ENCODE data around the gene ZBED1.
"Not testable (repeated sequence)": the region's sequence is repeated elsewhere in the genome, so short reads cannot be mapped to it uniquely, and the experiment has no call there.

The ZBED1 gene

GRCh38 chrX:2500803-2501558, at the start of gene ZBED1, which contains the start of gene DHRSX:
TSS of gene ZBED1 (minus strand) at chrX:2500976. CDS start at chrX:2490719, 10,257 bp downstream.
TSS of gene DHRSX (minus strand) at chrX:2500976. CDS start at chrX:2500925, 51 bp downstream.
- DNase-seq: no peak

GRCh38 chrX:2549876-2550275, 49.1 kb upstream of the ZBED1 start:
- DNase-seq: no peak

DNA sequence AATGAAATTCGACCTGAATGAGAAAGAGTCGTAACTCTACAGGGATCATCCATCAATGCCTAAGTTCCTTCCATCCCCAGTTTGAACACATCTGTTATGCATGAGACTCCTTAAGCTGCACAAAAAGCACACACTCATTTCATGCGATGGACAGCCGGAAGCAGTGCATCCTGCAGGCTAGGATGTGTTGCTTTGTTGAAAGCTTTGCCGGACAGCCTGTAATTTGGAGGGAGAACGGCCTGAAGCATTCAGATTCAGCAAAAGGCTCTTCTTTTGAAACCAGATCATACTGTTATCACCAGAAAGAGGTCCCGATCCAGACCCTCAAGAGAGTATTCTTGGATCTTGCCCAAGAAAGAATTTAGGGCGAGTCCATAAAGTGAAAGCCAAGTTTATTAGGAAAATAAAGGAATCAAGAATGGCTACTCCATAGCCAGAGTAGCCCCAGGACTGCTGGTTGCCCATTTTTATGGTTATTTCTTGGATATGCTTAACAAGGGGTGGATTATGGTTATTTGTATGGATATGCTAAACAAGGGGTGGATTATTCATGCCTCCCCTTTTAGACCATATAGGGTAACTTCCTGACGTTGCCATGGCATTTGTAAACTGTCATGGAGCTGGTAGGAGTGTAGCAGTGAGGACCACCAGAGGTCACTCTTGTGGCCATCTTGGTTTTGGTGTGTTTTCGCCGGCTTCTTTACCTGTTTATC, 48.1 kb upstream of the ZBED1 start:
- no peak for DNase-seq

GRCh38 chrX:2547736-2548135, 47.0 kb upstream of the ZBED1 start:
- no peak for DNase-seq

DNA sequence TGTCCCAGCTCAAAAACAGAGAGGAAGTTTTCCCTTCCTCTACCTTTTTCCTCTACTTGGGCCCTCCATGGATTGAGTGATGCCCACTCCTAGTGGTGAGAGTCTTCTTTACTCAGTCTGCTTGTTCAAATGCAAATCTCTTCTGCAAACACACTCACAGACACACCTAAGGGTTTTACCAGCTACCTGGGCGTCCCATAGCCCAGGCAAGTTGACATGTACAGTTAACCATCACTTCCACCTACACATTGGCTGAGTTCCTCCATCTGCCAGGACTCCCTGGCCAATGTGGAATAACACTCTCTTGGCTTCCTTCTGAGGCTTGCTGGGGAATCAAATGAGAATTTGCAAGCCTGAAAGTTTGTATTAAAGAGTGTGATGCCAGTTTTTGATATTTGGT, 45.7 kb upstream of the ZBED1 start:
- no peak for DNase-seq

DNA sequence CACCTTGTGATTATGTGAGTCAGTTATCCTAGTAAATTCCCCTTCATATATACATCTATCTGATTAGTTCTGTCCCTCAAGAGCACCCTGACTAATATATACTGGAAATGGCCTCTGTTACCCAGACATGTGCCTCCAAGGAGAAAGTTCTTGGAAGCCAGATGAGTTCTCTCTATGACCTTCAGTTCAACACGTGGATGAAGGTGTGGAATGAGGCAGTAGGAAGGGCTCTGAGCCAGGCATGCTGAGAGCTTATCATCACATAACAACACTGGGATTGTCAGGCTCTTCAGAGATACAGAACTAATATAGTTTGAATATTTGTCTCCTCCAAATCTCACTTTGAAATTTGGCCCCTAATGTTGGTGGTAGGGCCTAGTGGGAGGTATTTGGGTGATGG, 44.4 kb upstream of the ZBED1 start:
- no peak for DNase-seq

DNA sequence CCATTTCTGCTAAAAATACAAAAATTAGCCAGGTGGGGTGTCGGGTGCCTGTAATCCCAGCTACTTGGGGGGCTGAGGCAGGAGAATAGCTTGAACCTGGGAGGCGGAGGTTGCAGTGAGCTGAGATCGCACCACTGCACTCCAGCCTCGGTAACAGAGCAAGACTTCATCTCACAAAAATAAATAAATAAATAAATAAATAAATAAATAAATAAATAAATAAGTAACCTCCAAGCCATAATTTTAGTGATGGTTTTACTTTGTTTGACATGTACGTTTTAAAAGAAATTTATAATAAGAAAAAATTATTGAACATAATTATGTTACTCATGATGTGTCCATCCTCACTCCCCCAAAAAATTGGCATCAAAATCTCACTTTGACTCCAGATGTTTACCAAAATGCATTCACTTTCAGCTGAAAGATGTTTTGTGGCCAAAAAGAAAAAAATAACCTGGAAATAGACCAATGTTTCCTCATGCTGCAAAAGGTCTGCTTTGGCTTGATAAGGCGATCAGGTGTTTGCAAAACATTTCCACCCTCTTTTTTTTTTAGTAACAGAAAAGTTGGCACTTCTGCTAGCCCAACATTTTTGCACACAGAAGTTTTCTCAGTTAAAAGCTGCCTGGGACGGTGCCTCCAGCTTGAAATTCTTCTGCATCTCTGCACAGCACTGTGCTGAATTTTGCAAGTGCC, 42.2 kb upstream of the ZBED1 start:
- DNase-seq: no peak

GRCh38 chrX:2541603-2542002, 40.8 kb upstream of the ZBED1 start:
- no peak for DNase-seq

DNA sequence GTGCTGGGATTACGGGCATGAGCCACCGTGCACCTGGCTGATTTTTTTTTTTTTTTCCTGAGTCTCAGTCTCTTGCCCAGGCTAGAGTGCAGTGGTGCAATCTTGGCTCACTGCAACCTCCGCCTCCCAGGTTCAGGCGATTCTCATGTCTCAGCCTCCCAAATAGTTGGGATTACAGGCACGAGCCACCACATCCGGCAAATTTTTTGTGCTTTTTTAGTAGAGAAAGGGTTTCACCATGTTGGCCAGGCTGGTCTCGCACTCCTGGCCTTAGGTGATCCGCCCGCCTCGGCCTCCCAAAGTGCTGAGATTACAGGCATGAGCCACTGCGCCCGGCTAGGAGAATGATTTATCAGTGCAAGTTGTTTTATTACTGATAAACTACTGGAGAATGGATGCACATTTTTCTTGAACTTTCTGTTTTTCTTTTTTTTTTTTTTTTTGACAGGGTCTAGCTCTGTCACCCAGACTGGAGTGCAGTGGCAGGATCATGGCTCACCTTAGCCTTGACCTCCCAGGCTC, 39.7 kb upstream of the ZBED1 start:
- DNase-seq: no peak

DNA sequence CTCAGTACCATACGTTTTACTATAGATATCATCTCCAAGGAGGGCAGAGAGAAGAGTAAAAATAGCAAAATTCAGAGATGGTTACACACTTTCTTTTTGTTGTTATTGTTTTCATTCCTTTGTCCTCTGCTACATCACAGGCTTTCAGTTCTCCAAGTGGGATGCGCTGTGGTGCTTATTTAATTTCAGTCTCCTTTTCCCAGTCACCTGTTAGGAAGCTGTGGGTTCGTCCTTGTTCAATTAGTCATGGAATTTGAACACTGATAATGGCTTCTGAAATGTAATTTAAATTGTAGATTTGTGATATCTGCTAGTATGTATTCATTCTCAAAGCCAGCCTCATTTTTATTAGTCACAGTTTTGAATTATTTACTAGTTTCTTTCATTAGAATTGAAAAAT, 38.8 kb upstream of the ZBED1 start:
- no peak for DNase-seq

DNA sequence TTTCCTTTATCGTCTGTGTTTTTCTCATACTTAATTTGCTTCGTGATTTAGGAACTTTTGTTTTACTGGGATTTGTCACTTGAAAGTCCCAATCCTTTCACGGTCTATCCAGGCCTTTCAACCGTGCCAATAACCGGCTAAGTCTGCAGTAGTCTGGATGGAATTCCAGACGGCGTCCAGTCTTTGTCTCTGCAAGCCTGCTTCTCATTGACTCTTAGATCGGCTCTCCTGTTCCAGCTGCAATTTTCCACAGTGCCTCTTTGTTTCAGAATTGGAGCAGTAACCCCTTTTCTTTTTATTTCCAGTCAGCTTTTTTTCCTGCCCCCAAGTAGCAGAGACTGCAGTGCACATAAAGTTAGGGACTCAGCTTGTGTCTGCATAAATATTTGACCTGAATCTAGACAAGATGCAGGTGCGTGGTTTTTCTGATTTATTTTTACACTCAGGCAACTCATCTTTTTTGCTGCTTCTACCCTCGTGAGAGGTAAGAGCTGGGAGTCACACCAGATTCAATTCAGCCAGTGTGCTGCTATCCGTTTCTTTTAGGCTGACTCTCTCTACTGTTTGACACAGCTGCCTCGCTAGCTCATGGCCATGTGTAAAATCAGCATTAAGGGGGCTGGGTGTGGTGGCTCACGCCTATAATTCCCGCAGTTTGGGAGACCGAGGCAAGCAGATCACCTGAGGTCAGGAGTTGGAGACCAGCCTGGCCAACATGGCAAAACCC, 37.4 kb upstream of the ZBED1 start:
- no peak for DNase-seq

GRCh38 chrX:2536974-2537373, 36.2 kb upstream of the ZBED1 start:
- no peak for DNase-seq

DNA sequence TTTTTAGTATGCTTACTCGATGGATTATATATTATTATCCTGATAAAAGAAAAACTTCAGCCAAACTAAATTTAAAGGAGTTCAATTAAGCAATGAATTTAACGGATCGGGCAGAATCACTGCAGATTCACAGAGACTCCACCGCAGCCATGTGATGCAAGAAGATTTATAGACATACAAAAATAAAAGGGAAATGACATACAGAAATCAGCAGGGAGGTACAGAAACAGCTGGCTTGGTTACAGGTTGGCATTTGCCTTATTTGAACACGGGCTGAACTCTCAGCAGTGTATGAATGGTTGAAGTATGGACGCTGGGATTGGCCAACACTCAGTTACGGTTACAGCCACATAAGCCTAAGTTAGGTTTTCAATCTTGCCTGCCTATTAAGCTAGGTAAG, 35.4 kb upstream of the ZBED1 start:
- no peak for DNase-seq

DNA sequence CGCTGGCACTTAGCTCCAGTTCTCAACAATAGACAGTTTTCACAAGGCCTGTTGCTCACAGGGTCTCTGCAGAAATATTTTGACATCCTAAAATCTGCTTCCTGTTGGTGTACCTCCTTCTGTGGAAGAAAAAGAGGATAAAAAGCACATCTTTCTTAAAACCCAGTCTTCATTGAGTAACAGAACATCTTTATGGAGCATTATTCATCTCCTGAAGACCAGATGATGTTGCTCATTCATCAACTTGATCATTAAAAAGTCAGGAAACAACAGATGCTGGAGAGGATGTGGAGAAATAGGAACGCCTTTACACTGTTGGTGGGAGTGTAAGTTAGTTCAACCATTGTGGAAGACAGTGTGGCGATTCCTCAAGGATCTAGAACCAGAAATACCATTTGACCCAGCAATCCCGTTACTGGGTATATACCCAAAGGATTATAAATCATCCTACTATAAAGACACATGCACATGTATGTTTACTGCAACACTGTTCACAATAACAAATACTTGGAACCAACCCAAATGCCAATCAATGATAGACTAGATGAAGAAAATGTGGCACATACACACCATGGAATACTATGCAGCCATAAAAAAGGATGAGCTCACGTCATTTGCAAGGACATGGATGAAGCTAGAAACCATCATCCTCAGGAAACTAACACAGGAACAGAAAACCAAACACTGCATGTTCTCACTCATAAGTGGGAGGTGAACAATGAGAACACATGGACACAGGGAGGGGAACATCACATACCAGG, 33.7 kb upstream of the ZBED1 start:
- not testable (repeated sequence) for DNase-seq

GRCh38 chrX:2533424-2533823, 32.6 kb upstream of the ZBED1 start:
- DNase-seq: no peak

DNA sequence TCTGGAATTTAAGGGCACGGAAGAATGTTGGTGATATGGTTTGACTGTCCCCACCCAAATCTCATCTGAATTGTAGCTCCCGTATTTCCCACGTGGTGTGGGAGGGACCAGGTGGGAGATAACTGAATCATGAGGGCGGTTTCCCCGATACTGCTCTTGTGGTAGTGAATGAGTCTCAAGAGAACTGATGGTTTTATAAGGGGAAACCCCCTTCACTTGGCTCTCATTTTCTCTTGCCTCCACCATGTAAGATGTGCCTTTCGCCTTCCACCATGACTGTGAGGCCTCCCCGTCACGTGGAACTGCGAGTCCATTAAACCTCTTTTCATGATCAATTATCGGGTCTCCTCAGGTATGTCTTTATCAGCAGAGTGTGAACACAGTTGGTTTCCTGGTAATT, 25.6 kb upstream of the ZBED1 start:
- DNase-seq: no peak

DNA sequence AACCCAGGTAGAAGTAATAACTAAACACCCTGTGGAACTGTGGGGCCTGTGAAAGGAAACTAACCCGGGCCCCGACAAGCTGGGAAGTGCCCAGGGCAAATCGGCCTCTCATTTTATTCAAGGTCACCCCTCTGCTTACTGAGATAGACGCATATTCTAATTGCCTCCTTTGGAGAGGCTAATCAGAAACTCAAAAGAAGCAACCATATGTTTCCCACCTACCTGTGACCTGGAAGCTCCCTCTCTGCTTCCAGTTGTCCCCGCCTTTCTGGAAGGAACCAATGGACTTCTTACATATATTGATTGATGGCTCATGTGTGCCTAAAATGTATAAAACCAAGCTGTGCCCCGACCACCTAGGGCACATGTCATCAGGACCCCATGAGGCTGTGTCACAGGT, 23.1 kb upstream of the ZBED1 start:
- DNase-seq: no peak

- DNase-seq: no peak
Observed at GRCh38 chrX:2521927-2522386, 21.2 kb upstream of the ZBED1 start.

GRCh38 chrX:2521092-2521926, 20.5 kb upstream of the ZBED1 start:
- DNase-seq: no peak

- DNase-seq: no peak
Observed at GRCh38 chrX:2520539-2520938, 19.8 kb upstream of the ZBED1 start.

- not testable (repeated sequence) for DNase-seq
Observed at GRCh38 chrX:2519638-2520037, 18.9 kb upstream of the ZBED1 start.
